Measurements from ENCODE around the gene CCDC63.

DNA sequence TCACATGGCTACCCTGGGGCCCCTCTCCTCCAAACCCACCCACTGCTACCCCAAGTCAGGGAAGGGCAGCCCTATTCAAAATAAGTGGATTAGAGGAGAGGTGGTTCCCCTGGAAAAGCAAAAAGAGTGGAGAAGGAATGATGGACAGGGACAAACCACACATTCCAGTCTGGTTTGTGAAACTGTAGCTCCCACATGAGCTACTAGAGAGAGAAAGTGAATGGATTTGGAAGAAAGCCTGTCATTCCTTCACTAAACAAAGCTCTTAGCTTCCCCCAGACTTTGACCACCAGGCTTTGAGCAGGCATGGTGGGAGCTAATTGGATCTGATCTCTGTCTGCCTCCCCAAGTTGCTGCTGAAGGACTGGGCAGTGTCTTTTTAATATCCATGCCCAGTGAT lies 28.0 kb downstream of the CCDC63 start:
- TF ChIP-seq, protein P1, sequence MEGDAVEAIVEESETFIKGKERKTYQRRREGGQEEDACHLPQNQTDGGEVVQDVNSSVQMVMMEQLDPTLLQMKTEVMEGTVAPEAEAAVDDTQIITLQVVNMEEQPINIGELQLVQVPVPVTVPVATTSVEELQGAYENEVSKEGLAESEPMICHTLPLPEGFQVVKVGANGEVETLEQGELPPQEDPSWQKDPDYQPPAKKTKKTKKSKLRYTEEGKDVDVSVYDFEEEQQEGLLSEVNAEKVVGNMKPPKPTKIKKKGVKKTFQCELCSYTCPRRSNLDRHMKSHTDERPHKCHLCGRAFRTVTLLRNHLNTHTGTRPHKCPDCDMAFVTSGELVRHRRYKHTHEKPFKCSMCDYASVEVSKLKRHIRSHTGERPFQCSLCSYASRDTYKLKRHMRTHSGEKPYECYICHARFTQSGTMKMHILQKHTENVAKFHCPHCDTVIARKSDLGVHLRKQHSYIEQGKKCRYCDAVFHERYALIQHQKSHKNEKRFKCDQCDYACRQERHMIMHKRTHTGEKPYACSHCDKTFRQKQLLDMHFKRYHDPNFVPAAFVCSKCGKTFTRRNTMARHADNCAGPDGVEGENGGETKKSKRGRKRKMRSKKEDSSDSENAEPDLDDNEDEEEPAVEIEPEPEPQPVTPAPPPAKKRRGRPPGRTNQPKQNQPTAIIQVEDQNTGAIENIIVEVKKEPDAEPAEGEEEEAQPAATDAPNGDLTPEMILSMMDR (IDR thresholded peaks at IDR 0.05; ENCODE audit: low read depth, low read length): no peak
- TF ChIP-seq, protein P2, sequence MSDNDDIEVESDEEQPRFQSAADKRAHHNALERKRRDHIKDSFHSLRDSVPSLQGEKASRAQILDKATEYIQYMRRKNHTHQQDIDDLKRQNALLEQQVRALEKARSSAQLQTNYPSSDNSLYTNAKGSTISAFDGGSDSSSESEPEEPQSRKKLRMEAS (IDR thresholded peaks at IDR 0.05; ENCODE audit: low read depth, low read length): no peak
- no peak for TF ChIP-seq POLR2A (IDR thresholded peaks at IDR 0.05; ENCODE audit: extremely low read depth, insufficient read length)
- TF ChIP-seq MYC (IDR thresholded peaks at IDR 0.05; ENCODE audit: low read depth, low read length): no peak

All from NB4 (cell line).